Measurements from ENCODE around the gene IFIH1. TPM values are rescaled to one million over a fixed set of nuclear protein-coding genes. Genes with fewer than 3 reads are reported as not detected.

Gene IFIH1
- total and polyA plus RNA-seq, 2 donors (not counting 3 experiments of a cell fraction or from before 2014, with no cell fraction given): 1.3 to 6.9 TPM

DNA sequence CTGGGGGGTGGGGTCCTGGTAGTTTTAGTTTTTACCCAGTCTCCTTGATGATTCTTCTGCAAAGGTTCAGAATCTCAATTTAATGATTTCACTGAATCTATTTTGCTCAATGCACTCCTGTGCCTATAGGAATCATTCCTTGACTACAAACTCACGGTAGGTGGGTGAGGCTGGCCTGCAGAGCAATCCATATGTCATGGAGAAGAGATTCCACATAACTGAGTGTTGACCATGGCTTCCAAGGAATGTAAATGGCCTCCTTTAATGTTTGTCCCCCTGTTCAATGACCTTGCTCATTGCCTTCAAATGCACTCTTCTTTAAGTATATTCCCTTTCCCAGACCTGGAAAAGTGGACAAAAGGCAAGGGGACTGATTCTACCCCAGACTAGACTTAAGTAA is 87.7 kb downstream of the IFIH1 start:
- no TSS peak for BruUV-seq (replicated peaks)
- FAIRE-seq: no peak
- Histone ChIP-seq H3K9me1 (replicated peaks; ENCODE audit: control insufficient read depth, extremely low read depth, insufficient read depth, low read length) (no peaks in the 10 kb centered on the region), H3K4me2 (ENCODE audit: insufficient read depth, low read length) (no peak overlapping the region), H3K9ac (replicated peaks; ENCODE audit: extremely low read depth, insufficient read depth, low read length) (no peak overlapping the region), H3K27ac (ENCODE audit: insufficient read depth, low read depth, low read length) (no peak overlapping the region), H3K4me1 (ENCODE audit: control insufficient read depth, extremely low read depth, insufficient read depth, low read length) (no peaks in the 10 kb centered on the region), H3K4me3 (replicated peaks in 1 of 3; ENCODE audit: insufficient read depth in 1 of 3, low read depth in 1 of 3, low read length in 3 of 3) (no peak overlapping the region), H2AFZ (ENCODE audit: low read depth, low read length) (no peak overlapping the region), H4K20me1 (replicated peaks; ENCODE audit: control insufficient read depth, extremely low read depth, insufficient read depth, low read length) (no peaks in the 10 kb centered on the region), H3K27me3 (ENCODE audit: control insufficient read depth in 2 of 2, insufficient read depth in 2 of 2, low read length in 2 of 2) (no peaks in the 10 kb centered on the region), H3K36me3 (ENCODE audit: control insufficient read depth in 2 of 2, extremely low read depth in 1 of 2, insufficient read depth in 2 of 2, low read length in 2 of 2) (no peaks in the 10 kb centered on the region), H3K79me2 (ENCODE audit: control insufficient read depth, insufficient read depth, low read length) (no peaks in the 10 kb centered on the region), H3K9me3 (replicated peaks; ENCODE audit: control insufficient read depth, insufficient read depth, low read length) (no peaks in the 10 kb centered on the region)
- dilution Hi-C loops (cut with MboI; ENCODE audit: extremely low pct_ligation_motif_present, low sequenced_read_pairs): no loop called here
- TF ChIP-seq MYC (IDR thresholded peaks at IDR 0.05; ENCODE audit: low read depth, low read length) (no peak), POLR2AphosphoS5 (IDR thresholded peaks at IDR 0.05; ENCODE audit: insufficient read depth, low read depth, low read length) (no peak), GATA2 (IDR thresholded peaks at IDR 0.05; ENCODE audit: insufficient read depth, insufficient read length, low read depth, low read length) (no peak), EZH2 (IDR thresholded peaks at IDR 0.05; ENCODE audit: borderline replicate concordance, low read depth, low read length, severe bottlenecking) (no peak), FOS (IDR thresholded peaks at IDR 0.05; ENCODE audit: borderline replicate concordance, insufficient read depth, low read length) (no peak)
- CTCF ChIA-PET: interaction anchor here (0.9 to 16.0 kb wide), 3 partner anchors 10 to 63 kb away, joined by 3 to 1052 read pairs (median 45); no protein-coding TSS in a partner anchor
- DNase-seq (ENCODE audit: low read depth, low spot score): no peak
- intact Hi-C loops (cut with micrococcal nuclease): no loop called here
- POLR2A ChIA-PET: no interaction called here

DNA sequence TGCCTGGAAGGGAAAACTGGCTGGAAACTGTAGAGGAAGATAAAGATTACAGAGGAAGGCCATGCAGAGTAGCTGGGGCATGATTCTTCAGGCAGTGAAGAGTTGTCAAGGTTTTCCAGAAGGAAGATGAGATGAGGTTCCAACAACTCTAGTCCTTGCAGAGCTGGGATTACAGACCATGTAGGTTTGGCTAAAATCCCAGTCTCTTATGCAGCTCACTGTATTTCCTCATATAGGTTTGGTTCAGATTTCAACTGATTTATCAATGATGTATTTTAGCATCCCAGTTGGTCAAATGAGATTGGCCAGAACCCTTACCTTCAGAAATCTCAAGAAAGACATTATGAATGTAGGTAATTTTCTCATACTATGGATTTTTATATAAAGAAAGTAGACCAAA is 91.6 kb downstream of the IFIH1 start:
- no peaks in the 10 kb centered on the region for H3K27me3 ChIP-seq (ENCODE audit: control insufficient read depth in 2 of 2, insufficient read depth in 2 of 2, low read length in 2 of 2)
- dilution Hi-C loops (cut with MboI; ENCODE audit: extremely low pct_ligation_motif_present, low sequenced_read_pairs) (no loop called here), intact Hi-C loops (cut with micrococcal nuclease) (no loop called here)
- H2AFZ ChIP-seq (ENCODE audit: low read depth, low read length): no peak overlapping the region
- H4K20me1 ChIP-seq (replicated peaks; ENCODE audit: control insufficient read depth, extremely low read depth, insufficient read depth, low read length): no peaks in the 10 kb centered on the region
- H3K4me1 ChIP-seq (ENCODE audit: control insufficient read depth, extremely low read depth, insufficient read depth, low read length): no peaks in the 10 kb centered on the region
- BruUV-seq (replicated peaks): no TSS peak
- no peak overlapping the region for H3K9ac ChIP-seq (replicated peaks; ENCODE audit: extremely low read depth, insufficient read depth, low read length)
- ChIA-PET POLR2A (no interaction called here), CTCF (interaction anchor here (1.3 to 16.0 kb wide), 2 partner anchors 67 to 73 kb away, joined by 3 to 1052 read pairs; no protein-coding TSS in a partner anchor)
- H3K4me2 ChIP-seq (ENCODE audit: insufficient read depth, low read length): no peak overlapping the region
- TF ChIP-seq POLR2AphosphoS5 (IDR thresholded peaks at IDR 0.05; ENCODE audit: insufficient read depth, low read depth, low read length): no peak
- TF ChIP-seq, protein P1, sequence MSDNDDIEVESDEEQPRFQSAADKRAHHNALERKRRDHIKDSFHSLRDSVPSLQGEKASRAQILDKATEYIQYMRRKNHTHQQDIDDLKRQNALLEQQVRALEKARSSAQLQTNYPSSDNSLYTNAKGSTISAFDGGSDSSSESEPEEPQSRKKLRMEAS (IDR thresholded peaks at IDR 0.05; ENCODE audit: insufficient read depth, insufficient read length): no peak
- TF ChIP-seq MYC (IDR thresholded peaks at IDR 0.05; ENCODE audit: low read depth, low read length): no peak
- no peak for TF ChIP-seq GATA2 (IDR thresholded peaks at IDR 0.05; ENCODE audit: insufficient read depth, insufficient read length, low read depth, low read length)
- no peak for TF ChIP-seq EZH2 (IDR thresholded peaks at IDR 0.05; ENCODE audit: borderline replicate concordance, low read depth, low read length, severe bottlenecking)
- TF ChIP-seq JUN (IDR thresholded peaks at IDR 0.05; ENCODE audit: borderline replicate concordance, insufficient read depth, insufficient read length, low read depth): no peak
- TF ChIP-seq FOS (IDR thresholded peaks at IDR 0.05; ENCODE audit: borderline replicate concordance, insufficient read depth, low read length): no peak
- TF ChIP-seq POLR2A (IDR thresholded peaks at IDR 0.05; ENCODE audit: low read depth, low read length): no peak
- TF ChIP-seq, protein P2, sequence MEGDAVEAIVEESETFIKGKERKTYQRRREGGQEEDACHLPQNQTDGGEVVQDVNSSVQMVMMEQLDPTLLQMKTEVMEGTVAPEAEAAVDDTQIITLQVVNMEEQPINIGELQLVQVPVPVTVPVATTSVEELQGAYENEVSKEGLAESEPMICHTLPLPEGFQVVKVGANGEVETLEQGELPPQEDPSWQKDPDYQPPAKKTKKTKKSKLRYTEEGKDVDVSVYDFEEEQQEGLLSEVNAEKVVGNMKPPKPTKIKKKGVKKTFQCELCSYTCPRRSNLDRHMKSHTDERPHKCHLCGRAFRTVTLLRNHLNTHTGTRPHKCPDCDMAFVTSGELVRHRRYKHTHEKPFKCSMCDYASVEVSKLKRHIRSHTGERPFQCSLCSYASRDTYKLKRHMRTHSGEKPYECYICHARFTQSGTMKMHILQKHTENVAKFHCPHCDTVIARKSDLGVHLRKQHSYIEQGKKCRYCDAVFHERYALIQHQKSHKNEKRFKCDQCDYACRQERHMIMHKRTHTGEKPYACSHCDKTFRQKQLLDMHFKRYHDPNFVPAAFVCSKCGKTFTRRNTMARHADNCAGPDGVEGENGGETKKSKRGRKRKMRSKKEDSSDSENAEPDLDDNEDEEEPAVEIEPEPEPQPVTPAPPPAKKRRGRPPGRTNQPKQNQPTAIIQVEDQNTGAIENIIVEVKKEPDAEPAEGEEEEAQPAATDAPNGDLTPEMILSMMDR (IDR thresholded peaks at IDR 0.05; ENCODE audit: extremely low read depth in 1 of 2, insufficient read depth in 1 of 2, low read depth in 1 of 2, low read length in 2 of 2): no peak
- no peak overlapping the region for H3K4me3 ChIP-seq (replicated peaks in 1 of 3; ENCODE audit: insufficient read depth in 1 of 3, low read depth in 1 of 3, low read length in 3 of 3)
- no peaks in the 10 kb centered on the region for H3K36me3 ChIP-seq (ENCODE audit: control insufficient read depth in 2 of 2, extremely low read depth in 1 of 2, insufficient read depth in 2 of 2, low read length in 2 of 2)
- H3K79me2 ChIP-seq (ENCODE audit: control insufficient read depth, insufficient read depth, low read length): no peaks in the 10 kb centered on the region
- DNase-seq (ENCODE audit: low read depth, low spot score) (no peak), FAIRE-seq (no peak)
- no peak overlapping the region for H3K27ac ChIP-seq (ENCODE audit: insufficient read depth, low read depth, low read length)
- H3K9me1 ChIP-seq (replicated peaks; ENCODE audit: control insufficient read depth, extremely low read depth, insufficient read depth, low read length): no peaks in the 10 kb centered on the region
- H3K9me3 ChIP-seq (replicated peaks; ENCODE audit: control insufficient read depth, insufficient read depth, low read length): no peaks in the 10 kb centered on the region

All from endothelial cell of umbilical vein (primary cell).